ENCODE data around the gene TAF4. TPM values are rescaled to one million over a fixed set of nuclear protein-coding genes. Genes with fewer than 3 reads are reported as not detected.

TAF4 gene
- total RNA-seq, 1 experiment from 2014 or later = 64.3 TPM

DNA sequence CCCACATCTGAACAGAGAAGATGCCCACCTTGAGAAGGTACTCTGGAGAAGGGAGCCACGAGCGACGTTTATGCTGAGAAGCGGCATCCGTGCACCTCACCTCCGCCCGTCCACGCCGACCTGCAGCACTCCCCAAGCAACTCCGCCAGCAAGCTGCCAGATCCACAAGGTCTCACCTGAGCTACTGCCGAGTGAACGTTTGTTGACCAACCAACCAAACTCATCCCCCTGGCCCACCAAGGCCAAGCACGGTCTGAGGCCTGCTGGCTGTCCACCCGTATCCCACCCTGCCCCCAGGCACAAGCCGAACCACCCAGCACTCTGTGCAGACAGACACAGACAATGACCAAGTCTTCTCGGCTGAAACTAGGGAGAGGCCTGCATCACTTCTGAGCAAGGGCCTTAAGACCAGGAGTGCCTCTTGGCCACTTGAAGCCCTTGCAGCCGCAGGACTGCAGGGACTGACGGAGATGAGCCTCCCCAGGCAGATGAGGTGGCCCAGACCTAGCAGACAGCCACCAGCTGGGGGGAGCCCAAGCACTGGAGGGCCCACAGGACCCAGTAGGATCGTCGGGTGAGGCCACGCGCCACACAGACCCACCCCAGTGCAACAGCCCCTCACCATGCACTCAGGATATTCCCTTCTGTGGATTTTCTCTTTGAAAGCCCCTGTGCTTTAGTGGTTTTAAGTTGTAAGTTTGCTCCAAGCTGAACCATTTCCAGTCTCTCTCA lies 12.1 kb downstream of the TAF4 start:
- peaks cover 21% of the 10 kb centered on the region for H3K4me1 Mint-ChIP-seq (ENCODE audit: low read depth, unreplicated experiment)
- no peaks in the 10 kb centered on the region for H3K9me3 Mint-ChIP-seq (ENCODE audit: low read depth, unreplicated experiment)
- CTCF ChIA-PET = no interaction called here
- H3K36me3 Mint-ChIP-seq (ENCODE audit: insufficient read depth, unreplicated experiment) = peaks cover 9% of the 10 kb centered on the region
- TF ChIP-seq, protein P1, sequence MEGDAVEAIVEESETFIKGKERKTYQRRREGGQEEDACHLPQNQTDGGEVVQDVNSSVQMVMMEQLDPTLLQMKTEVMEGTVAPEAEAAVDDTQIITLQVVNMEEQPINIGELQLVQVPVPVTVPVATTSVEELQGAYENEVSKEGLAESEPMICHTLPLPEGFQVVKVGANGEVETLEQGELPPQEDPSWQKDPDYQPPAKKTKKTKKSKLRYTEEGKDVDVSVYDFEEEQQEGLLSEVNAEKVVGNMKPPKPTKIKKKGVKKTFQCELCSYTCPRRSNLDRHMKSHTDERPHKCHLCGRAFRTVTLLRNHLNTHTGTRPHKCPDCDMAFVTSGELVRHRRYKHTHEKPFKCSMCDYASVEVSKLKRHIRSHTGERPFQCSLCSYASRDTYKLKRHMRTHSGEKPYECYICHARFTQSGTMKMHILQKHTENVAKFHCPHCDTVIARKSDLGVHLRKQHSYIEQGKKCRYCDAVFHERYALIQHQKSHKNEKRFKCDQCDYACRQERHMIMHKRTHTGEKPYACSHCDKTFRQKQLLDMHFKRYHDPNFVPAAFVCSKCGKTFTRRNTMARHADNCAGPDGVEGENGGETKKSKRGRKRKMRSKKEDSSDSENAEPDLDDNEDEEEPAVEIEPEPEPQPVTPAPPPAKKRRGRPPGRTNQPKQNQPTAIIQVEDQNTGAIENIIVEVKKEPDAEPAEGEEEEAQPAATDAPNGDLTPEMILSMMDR (IDR thresholded peaks at IDR 0.05; ENCODE audit: unreplicated experiment) = no peak
- no peak overlapping the region for H3K4me3 Mint-ChIP-seq (ENCODE audit: low read depth, unreplicated experiment)
- no peak for DNase-seq
- no peak overlapping the region for H3K27ac Mint-ChIP-seq (ENCODE audit: unreplicated experiment)
- no TSS peak for BruUV-seq (replicated peaks)
- H3K27me3 Mint-ChIP-seq (ENCODE audit: unreplicated experiment) = no peaks in the 10 kb centered on the region
- intact Hi-C loops (cut with micrococcal nuclease; ENCODE audit: unreplicated experiment) = no loop called here

- H3K27me3 Mint-ChIP-seq (ENCODE audit: unreplicated experiment) = no peaks in the 10 kb centered on the region
- no peaks in the 10 kb centered on the region for H3K9me3 Mint-ChIP-seq (ENCODE audit: low read depth, unreplicated experiment)
- CTCF ChIA-PET = no interaction called here
- no peak overlapping the region for H3K27ac Mint-ChIP-seq (ENCODE audit: unreplicated experiment)
- no peak overlapping the region for H3K4me3 Mint-ChIP-seq (ENCODE audit: low read depth, unreplicated experiment)
- TF ChIP-seq, protein P1 (IDR thresholded peaks at IDR 0.05; ENCODE audit: unreplicated experiment) = no peak
- no TSS peak for BruUV-seq (replicated peaks)
- peaks cover 9% of the 10 kb centered on the region for H3K36me3 Mint-ChIP-seq (ENCODE audit: insufficient read depth, unreplicated experiment)
- intact Hi-C loops (cut with micrococcal nuclease; ENCODE audit: unreplicated experiment) = no loop called here
- peaks cover 21% of the 10 kb centered on the region for H3K4me1 Mint-ChIP-seq (ENCODE audit: low read depth, unreplicated experiment)
- no peak for DNase-seq
Measured at GRCh38 chr20:62052842-62053464, 12.7 kb downstream of the TAF4 start.

DNA sequence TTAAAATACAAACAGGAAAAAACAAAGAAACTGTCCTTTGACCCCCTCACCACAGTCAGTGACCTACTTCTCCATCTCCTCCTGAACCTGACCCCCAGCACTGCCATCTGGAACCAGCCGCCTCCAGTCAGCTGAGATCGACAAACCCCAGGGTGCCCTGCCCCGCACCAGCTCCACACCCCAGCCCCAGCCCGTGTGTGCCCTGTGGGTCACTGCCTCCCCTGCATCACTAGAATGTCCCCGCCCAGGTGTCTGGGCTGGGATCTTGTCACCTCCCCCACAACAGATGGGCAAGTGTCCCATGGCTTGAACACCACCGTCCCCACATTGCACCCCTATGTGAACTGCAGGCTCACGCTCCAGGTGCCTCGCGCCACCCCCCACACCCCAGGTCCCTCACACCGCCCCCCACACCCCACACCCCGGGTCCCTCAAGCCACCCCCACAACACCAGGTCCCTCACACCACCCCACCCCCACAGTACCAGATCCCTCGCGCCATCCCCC lies 13.3 kb downstream of the TAF4 start:
- Mint-ChIP-seq H3K9me3 (ENCODE audit: low read depth, unreplicated experiment) (no peaks in the 10 kb centered on the region), H3K36me3 (ENCODE audit: insufficient read depth, unreplicated experiment) (peaks cover 9% of the 10 kb centered on the region), H3K4me1 (ENCODE audit: low read depth, unreplicated experiment) (peaks cover 21% of the 10 kb centered on the region), H3K27me3 (ENCODE audit: unreplicated experiment) (no peaks in the 10 kb centered on the region), H3K4me3 (ENCODE audit: low read depth, unreplicated experiment) (no peak overlapping the region), H3K27ac (ENCODE audit: unreplicated experiment) (no peak overlapping the region)
- DNase-seq = no peak
- intact Hi-C loops (cut with micrococcal nuclease; ENCODE audit: unreplicated experiment) = no loop called here
- TF ChIP-seq, protein P1 (IDR thresholded peaks at IDR 0.05; ENCODE audit: unreplicated experiment) = no peak
- CTCF ChIA-PET = no interaction called here
- no TSS peak for BruUV-seq (replicated peaks)

- TF ChIP-seq, protein P1 (IDR thresholded peaks at IDR 0.05; ENCODE audit: unreplicated experiment) = no peak
- intact Hi-C loops (cut with micrococcal nuclease; ENCODE audit: unreplicated experiment) = no loop called here
- H3K27me3 Mint-ChIP-seq (ENCODE audit: unreplicated experiment) = no peaks in the 10 kb centered on the region
- BruUV-seq (replicated peaks) = no TSS peak
- peaks cover 9% of the 10 kb centered on the region for H3K36me3 Mint-ChIP-seq (ENCODE audit: insufficient read depth, unreplicated experiment)
- H3K9me3 Mint-ChIP-seq (ENCODE audit: low read depth, unreplicated experiment) = no peaks in the 10 kb centered on the region
- CTCF ChIA-PET = no interaction called here
- DNase-seq = no peak
- H3K4me1 Mint-ChIP-seq (ENCODE audit: low read depth, unreplicated experiment) = peaks cover 21% of the 10 kb centered on the region
- H3K27ac Mint-ChIP-seq (ENCODE audit: unreplicated experiment) = no peak overlapping the region
- H3K4me3 Mint-ChIP-seq (ENCODE audit: low read depth, unreplicated experiment) = no peak overlapping the region
Measured at GRCh38 chr20:62051546-62052255, 14.0 kb downstream of the TAF4 start.
